Spleen (tissue), 7 donors: Measurements from ENCODE around the gene MYEOV.

Experiments used
- CTCF ChIP-seq, 11 experiments: fragments of 200-600 bp in 7 of 11; fragments of 450-650 bp in 4 of 11; sonication (generic) in 4 of 11; IDR thresholded peaks in 8 of 11; conservative IDR thresholded peaks in 3 of 11; 1 replicate in 7 of 11; 2 replicates in 4 of 11; pipeline versions ENCODE4 v1.4.0 to v1.8.0; 2016 to 2021; ENCODE audit warnings: antibody characterized with exemption in 11 of 11, inconsistent platforms in 4 of 11, mild to moderate bottlenecking in 1 of 11
- POLR2A ChIP-seq, 3 donors: fragments of 450-650 bp; IDR thresholded peaks; one replicate each; pipeline ENCODE4 v1.5.1; 2017; ENCODE audit warnings: antibody characterized with exemption in 3 of 3, mild to moderate bottlenecking in 1 of 3
- donor health status: DM: no; HTN: no; CAD: no; lungs with moderate emphysema.
- donor health status: DM: no; HTN: no; CAD: no.
- donor health status: DM: no; HTN: no; CAD: no.

- no peak for TF ChIP-seq CTCF (IDR thresholded peaks at IDR 0.05 in 8 of 11, conservative IDR thresholded peaks at IDR 0.05 in 3 of 11)
- no peak for TF ChIP-seq POLR2A (IDR thresholded peaks at IDR 0.05)
These were observed 33.8 kb downstream of the MYEOV start for GRCh38 chr11:69327741-69328191.
